Ishikawa (cell line): ENCODE measurements around the gene SERPINE3.

Experiments used
- CEBPB ChIP-seq: IDR thresholded peaks from 2 replicates; pipeline ENCODE4 v1.6.1; 2012
- CREB1 ChIP-seq: IDR thresholded peaks from 2 replicates; pipeline ENCODE4 v1.6.1; 2012; ENCODE audit warnings: low read depth
- EGR1 ChIP-seq: IDR thresholded peaks from 2 replicates; pipeline ENCODE4 v1.6.1; 2012
- EP300 ChIP-seq: IDR thresholded peaks from 2 replicates; pipeline ENCODE4 v1.6.1; 2012; ENCODE audit warnings: borderline replicate concordance
- FOXM1 ChIP-seq: IDR thresholded peaks from 2 replicates; pipeline ENCODE4 v1.6.1; 2012; ENCODE audit warnings: low read depth, borderline replicate concordance
- NFIC ChIP-seq: IDR thresholded peaks from 2 replicates; pipeline ENCODE4 v1.6.1; 2012
- RAD21 ChIP-seq: IDR thresholded peaks from 2 replicates; pipeline ENCODE4 v1.6.1; 2012; ENCODE audit warnings: low read depth
- REST ChIP-seq: IDR thresholded peaks from 2 replicates; pipeline ENCODE4 v1.6.1; 2012; ENCODE audit warnings: low read depth, mild to moderate bottlenecking
- TAF1 ChIP-seq: IDR thresholded peaks from 2 replicates; pipeline ENCODE4 v1.6.1; 2012; ENCODE audit warnings: low read depth, mild to moderate bottlenecking
- TCF12 ChIP-seq: IDR thresholded peaks from 2 replicates; pipeline ENCODE4 v1.6.1; 2012; ENCODE audit warnings: low read depth
- TEAD4 ChIP-seq: IDR thresholded peaks from 2 replicates; pipeline ENCODE4 v1.6.1; 2012
- USF1 ChIP-seq: IDR thresholded peaks from 2 replicates; pipeline ENCODE4 v1.6.1; 2012
- YY1 ChIP-seq: IDR thresholded peaks from 2 replicates; pipeline ENCODE4 v1.6.1; 2012; ENCODE audit warnings: low read depth
- ZBTB7A ChIP-seq: IDR thresholded peaks from 2 replicates; pipeline ENCODE4 v1.6.1; 2012; ENCODE audit warnings: low read depth
- TF ChIP-seq, protein P1 (sequence below): IDR thresholded peaks from 2 replicates; pipeline ENCODE4 v1.6.1; 2012

SERPINE3 gene

GRCh38 chr13:51343475-51343874 is 4.0 kb downstream of the SERPINE3 start:
- no peak for TF ChIP-seq USF1
- no peak for TF ChIP-seq CEBPB
- TF ChIP-seq YY1: no peak
- TF ChIP-seq TAF1: no peak
- no peak for TF ChIP-seq TEAD4
- no peak for TF ChIP-seq EP300
- no peak for TF ChIP-seq NFIC
- no peak for TF ChIP-seq EGR1
- TF ChIP-seq RAD21: no peak
- TF ChIP-seq ZBTB7A: no peak

DNA sequence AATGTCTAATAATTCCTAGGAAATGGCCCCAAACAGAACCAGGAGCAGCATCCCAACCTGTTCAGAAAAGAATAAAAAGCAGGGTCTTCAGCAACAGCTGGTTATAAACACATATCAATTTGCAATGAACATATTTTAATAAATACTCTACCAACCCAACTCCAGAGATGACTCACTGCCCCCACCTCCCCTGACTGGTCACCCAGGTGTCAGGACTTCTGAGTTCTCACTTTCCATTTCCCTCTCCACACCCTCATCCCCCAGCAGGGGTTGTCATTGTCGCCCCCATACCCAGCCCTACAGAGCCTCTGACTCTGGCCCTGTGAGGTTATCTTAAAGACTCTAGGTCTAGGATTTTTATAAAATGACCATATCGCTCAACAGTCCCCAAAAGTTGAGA is 6.9 kb downstream of the SERPINE3 start:
- TF ChIP-seq REST: no peak
- TF ChIP-seq EGR1: no peak
- no peak for TF ChIP-seq ZBTB7A
- TF ChIP-seq EP300: no peak
- TF ChIP-seq TCF12: no peak
- no peak for TF ChIP-seq TAF1
- TF ChIP-seq, protein P1, sequence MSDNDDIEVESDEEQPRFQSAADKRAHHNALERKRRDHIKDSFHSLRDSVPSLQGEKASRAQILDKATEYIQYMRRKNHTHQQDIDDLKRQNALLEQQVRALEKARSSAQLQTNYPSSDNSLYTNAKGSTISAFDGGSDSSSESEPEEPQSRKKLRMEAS: no peak
- TF ChIP-seq USF1: no peak
- no peak for TF ChIP-seq TEAD4
- no peak for TF ChIP-seq NFIC
- TF ChIP-seq RAD21: no peak
- TF ChIP-seq CREB1: no peak
- TF ChIP-seq YY1: no peak
- TF ChIP-seq CEBPB: no peak
- no peak for TF ChIP-seq FOXM1

DNA sequence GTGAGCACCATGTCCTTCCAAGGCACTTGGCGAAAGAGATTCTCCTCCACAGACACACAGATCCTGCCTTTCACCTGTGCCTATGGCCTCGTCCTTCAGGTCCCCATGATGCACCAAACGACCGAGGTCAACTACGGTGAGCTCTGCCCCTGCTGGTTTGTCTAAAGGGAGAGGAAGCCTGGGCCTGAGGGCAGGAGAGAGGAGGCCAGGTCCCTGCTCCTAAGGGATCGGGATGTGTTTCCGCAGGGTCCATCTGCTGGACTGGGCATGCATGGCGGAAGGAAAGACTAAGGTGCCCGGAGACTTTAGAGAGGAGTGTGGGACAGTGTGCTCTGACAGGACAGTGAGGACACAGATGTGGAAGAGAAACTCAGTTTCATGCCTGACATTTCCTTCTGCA is 7.6 kb downstream of the SERPINE3 start:
- no peak for TF ChIP-seq EP300
- no peak for TF ChIP-seq REST
- no peak for TF ChIP-seq CEBPB
- TF ChIP-seq FOXM1: no peak
- TF ChIP-seq, protein P1: no peak
- no peak for TF ChIP-seq ZBTB7A
- TF ChIP-seq YY1: no peak
- TF ChIP-seq EGR1: no peak
- TF ChIP-seq TAF1: no peak
- TF ChIP-seq TCF12: no peak
- TF ChIP-seq TEAD4: no peak
- no peak for TF ChIP-seq USF1
- TF ChIP-seq CREB1: no peak
- no peak for TF ChIP-seq RAD21
- TF ChIP-seq NFIC: no peak

- TF ChIP-seq YY1 (no peak), TCF12 (no peak), TEAD4 (no peak), USF1 (no peak), NFIC (no peak), EGR1 (no peak), TAF1 (no peak), CREB1 (no peak), REST (no peak), ZBTB7A (no peak), EP300 (no peak), CEBPB (no peak)
Observed at GRCh38 chr13:51348069-51348967, 8.8 kb downstream of the SERPINE3 start.
